ENCODE measurements around the gene HESX1. TPM values are rescaled to one million over a fixed set of nuclear protein-coding genes. Genes with fewer than 3 reads are reported as not detected.

The HESX1 gene
- total and polyA plus RNA-seq, 11 donors, result 0.29 to 1.5 (median 0.71) TPM; not detected in 4

GRCh38 chr3:57165641-57166040 is 34.1 kb downstream of the HESX1 start:
- DNase-seq (no peak), ATAC-seq (no peak)
- Histone ChIP-seq H3K9me3 (no peaks in the 10 kb centered on the region), H3K36me3 (no peaks in the 10 kb centered on the region), H3K4me1 (peaks cover 0 to 53% (median 31%) of the 10 kb centered on the region in 12 donors), H3K4me3 (peak overlapping the region in 9 of 12 donors; percentile 72 to 92 (median 85)), H3K27me3 (peaks cover 0 to 31% (median 0%) of the 10 kb centered on the region in 9 donors), H3K27ac (peak overlapping the region in 1 of 12 donors; percentile 3)
- no peak for TF ChIP-seq CTCF (IDR thresholded peaks at IDR 0.05)
- no peak for TF ChIP-seq POLR2A (IDR thresholded peaks at IDR 0.05)
- WGBS, 4 donors, result 21 to 35% (median 34%) methylated on average over 4 of the region's 4 CpGs
- intact Hi-C loops (cut with DNase I), result loop anchor here in 7 of 10 donors (5.0 to 10.0 kb wide), 4 partner anchors 61 to 592 kb away; partner anchors contain the start of genes APPL1 (in 3 of the 7) and SLMAP (in 1 of the 7)

GRCh38 chr3:57164657-57165573 is 34.9 kb downstream of the HESX1 start, which contains the start of gene IL17RD:
Gene IL17RD, minus strand, starts transcription at chr3:57165353. Its CDS starts 67 bp downstream, at chr3:57165286.
- H3K27ac ChIP-seq, result peak within 1 kb of the TSS in 11 of 12 donors; percentile 20 to 82 (median 66)

GRCh38 chr3:57164217-57164656 is 35.5 kb downstream of the HESX1 start:
- TF ChIP-seq POLR2A (IDR thresholded peaks at IDR 0.05) (no peak), CTCF (IDR thresholded peaks at IDR 0.05) (no peak)
- Histone ChIP-seq H3K36me3 (no peaks in the 10 kb centered on the region), H3K27ac (peak overlapping the region in 8 of 12 donors; percentile 39 to 82 (median 72)), H3K9me3 (no peaks in the 10 kb centered on the region), H3K4me3 (peak overlapping the region; percentile 72 to 97 (median 85)), H3K27me3 (peaks cover 0 to 43% (median 0%) of the 10 kb centered on the region in 9 donors), H3K4me1 (peaks cover 4 to 60% (median 37%) of the 10 kb centered on the region in 12 donors)
- intact Hi-C loops (cut with DNase I), result loop anchor here in 3 of 10 donors (5.0 to 10.0 kb wide), 3 partner anchors 37 to 62 kb away; no protein-coding TSS in a partner anchor
- WGBS, 4 donors, result 0 to 5% (median 4%) methylated on average over 24 to 30 of the region's 30 CpGs
- ATAC-seq (peak; percentile 44 to 68 (median 61)), DNase-seq (peak; percentile 43 to 76 (median 68))

More at GRCh38 chr3:57164657-57165573, 34.9 kb downstream of the HESX1 start, which contains the start of gene IL17RD:
- ATAC-seq (peak; percentile 77 to 94 (median 88)), DNase-seq (peak; percentile 83 to 90 (median 88))
- H3K9me3 ChIP-seq, result no peaks in the 10 kb centered on the region
- peaks cover 0 to 56% (median 32%) of the 10 kb centered on the region in 12 donors for H3K4me1 ChIP-seq
- intact Hi-C loops (cut with DNase I), result loop anchor here in 7 of 10 donors (5.0 to 10.0 kb wide), 5 partner anchors 38 to 592 kb away; partner anchors contain the start of genes APPL1 (in 3 of the 7) and SLMAP (in 1 of the 7)
- TF ChIP-seq CTCF (IDR thresholded peaks at IDR 0.05), result no peak
- TF ChIP-seq POLR2A (IDR thresholded peaks at IDR 0.05), result peak in 1 of 2 donors; percentile 60
- 0 to 1% (median 0%) methylated on average over 30 to 98 of the region's 98 CpGs for WGBS, 4 donors
- H3K27me3 ChIP-seq, result peaks cover 0 to 38% (median 0%) of the 10 kb centered on the region in 9 donors
- peak within 1 kb of the TSS; percentile 72 to 97 (median 85) for H3K4me3 ChIP-seq
- H3K36me3 ChIP-seq, result no peaks in the 10 kb centered on the region

Measured in heart left ventricle (tissue), 16 donors.